WERI-Rb-1 (cell line): ENCODE results near the gene TXK.

Source experiments
- DNase-seq: peaks from one replicate; pipeline ENCODE4 v3.0.0-alpha.2; 2020
- H3K27ac ChIP-seq: fragments of 250-450 bp; sonication (Bioruptor Pico); 2 replicates; pipeline ENCODE4 v1.5.1; 2020; ENCODE audit warnings: mild to moderate bottlenecking, moderate library complexity
- H3K27me3 ChIP-seq: fragments of 250-450 bp; sonication (Bioruptor Pico); 2 replicates; pipeline ENCODE4 v1.5.1; 2021; ENCODE audit warnings: mild to moderate bottlenecking, low read depth, moderate library complexity; ENCODE audit not compliant: insufficient read depth, severe bottlenecking
- H3K36me3 ChIP-seq: fragments of 250-450 bp; sonication (Bioruptor Pico); 2 replicates; pipeline ENCODE4 v1.5.1; 2020; ENCODE audit warnings: mild to moderate bottlenecking, moderate library complexity
- H3K4me3 ChIP-seq: 2 replicates; pipeline ENCODE4 v1.5.1; 2011; ENCODE audit warnings: low read depth, mild to moderate bottlenecking, control low read depth, low read length
- H3K9me3 ChIP-seq: fragments of 250-450 bp; sonication (Bioruptor Pico); 2 replicates; pipeline ENCODE4 v1.5.1; 2021; ENCODE audit warnings: mild to moderate bottlenecking, moderate library complexity; ENCODE audit not compliant: severe bottlenecking
- TF ChIP-seq, protein P1 (sequence below): IDR thresholded peaks from 2 replicates; pipeline ENCODE4 v1.5.1; 2011; ENCODE audit warnings: low read depth, mild to moderate bottlenecking, control low read depth, inconsistent platforms, low read length

Gene TXK

DNA sequence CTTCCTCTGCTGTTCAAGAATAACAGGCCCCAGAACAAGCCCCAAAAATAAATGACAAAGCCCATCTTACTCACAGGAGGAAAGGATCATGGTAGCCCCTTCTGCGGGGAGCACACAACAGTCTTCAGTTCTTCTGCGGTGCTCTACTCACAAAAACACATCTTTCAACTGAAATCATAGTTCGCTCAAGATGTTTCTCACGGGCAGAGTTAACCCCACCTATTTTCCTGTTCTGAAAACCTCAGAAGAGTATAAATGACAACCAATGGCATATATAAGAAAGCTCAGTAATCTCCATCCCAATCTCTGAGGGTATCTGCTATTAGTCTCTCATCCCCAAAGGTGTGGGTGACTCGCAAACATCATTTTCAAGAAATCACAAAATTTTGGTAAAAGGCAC lies at the start of gene TXK:
Gene TXK, minus strand, starts transcription at position 170 of the 400 bp plus-strand sequence. Its CDS starts 80 bp downstream, at position 90.
- Histone ChIP-seq H3K4me3 (no peak within 1 kb of the TSS), H3K36me3 (peaks cover 28% of the 10 kb centered on the region), H3K27me3 (no peaks in the 10 kb centered on the region), H3K27ac (no peak within 1 kb of the TSS), H3K9me3 (no peaks in the 10 kb centered on the region)
- DNase-seq: no peak
- TF ChIP-seq, protein P1, sequence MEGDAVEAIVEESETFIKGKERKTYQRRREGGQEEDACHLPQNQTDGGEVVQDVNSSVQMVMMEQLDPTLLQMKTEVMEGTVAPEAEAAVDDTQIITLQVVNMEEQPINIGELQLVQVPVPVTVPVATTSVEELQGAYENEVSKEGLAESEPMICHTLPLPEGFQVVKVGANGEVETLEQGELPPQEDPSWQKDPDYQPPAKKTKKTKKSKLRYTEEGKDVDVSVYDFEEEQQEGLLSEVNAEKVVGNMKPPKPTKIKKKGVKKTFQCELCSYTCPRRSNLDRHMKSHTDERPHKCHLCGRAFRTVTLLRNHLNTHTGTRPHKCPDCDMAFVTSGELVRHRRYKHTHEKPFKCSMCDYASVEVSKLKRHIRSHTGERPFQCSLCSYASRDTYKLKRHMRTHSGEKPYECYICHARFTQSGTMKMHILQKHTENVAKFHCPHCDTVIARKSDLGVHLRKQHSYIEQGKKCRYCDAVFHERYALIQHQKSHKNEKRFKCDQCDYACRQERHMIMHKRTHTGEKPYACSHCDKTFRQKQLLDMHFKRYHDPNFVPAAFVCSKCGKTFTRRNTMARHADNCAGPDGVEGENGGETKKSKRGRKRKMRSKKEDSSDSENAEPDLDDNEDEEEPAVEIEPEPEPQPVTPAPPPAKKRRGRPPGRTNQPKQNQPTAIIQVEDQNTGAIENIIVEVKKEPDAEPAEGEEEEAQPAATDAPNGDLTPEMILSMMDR: no peak

DNA sequence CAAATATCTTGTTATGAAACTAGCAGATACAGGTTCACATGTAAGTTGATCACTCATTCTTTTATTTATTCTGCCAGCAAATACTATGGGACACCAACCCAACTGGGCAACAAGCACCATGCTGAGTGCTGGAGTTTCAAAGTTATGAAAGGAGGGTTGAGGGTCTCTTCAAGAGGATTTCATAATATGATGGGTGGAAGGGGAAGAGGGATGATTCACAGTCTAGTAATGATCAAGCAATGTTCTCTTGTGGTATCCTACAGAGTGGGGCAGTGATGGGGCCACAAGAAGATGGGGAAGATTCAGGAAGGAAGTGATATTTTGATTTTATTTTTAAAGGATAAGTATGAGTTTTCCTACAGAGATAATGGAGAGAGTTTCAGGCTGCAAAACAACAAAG lies 46.2 kb upstream of the TXK start:
- H3K4me3 ChIP-seq: no peak overlapping the region
- H3K27ac ChIP-seq: no peak overlapping the region
- no peaks in the 10 kb centered on the region for H3K27me3 ChIP-seq
- TF ChIP-seq, protein P1: no peak
- DNase-seq: no peak
- peaks cover 9% of the 10 kb centered on the region for H3K9me3 ChIP-seq
- H3K36me3 ChIP-seq: no peaks in the 10 kb centered on the region

DNA sequence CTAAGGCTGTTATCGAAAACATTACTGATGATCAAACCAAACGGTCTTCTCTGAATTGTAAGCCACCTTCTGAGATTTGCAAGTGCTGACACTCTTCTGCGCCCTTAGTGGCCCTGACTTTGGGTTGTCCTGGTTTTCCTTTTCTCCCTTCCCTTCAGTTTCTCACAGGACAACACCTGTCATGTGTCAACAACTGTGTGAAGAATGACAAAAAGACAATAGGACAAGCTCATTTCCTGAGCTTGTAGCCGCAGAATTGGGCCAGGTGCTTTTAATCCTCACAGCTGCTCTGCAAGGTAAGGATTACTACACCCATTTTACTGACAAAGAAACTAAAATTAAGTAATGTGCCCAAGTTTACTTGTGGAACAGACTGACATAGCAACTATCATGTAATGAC lies 44.9 kb upstream of the TXK start:
- no peaks in the 10 kb centered on the region for H3K27me3 ChIP-seq
- H3K9me3 ChIP-seq: peaks cover 9% of the 10 kb centered on the region
- no peak for DNase-seq
- TF ChIP-seq, protein P1: no peak
- H3K27ac ChIP-seq: no peak overlapping the region
- no peak overlapping the region for H3K4me3 ChIP-seq
- no peaks in the 10 kb centered on the region for H3K36me3 ChIP-seq

DNA sequence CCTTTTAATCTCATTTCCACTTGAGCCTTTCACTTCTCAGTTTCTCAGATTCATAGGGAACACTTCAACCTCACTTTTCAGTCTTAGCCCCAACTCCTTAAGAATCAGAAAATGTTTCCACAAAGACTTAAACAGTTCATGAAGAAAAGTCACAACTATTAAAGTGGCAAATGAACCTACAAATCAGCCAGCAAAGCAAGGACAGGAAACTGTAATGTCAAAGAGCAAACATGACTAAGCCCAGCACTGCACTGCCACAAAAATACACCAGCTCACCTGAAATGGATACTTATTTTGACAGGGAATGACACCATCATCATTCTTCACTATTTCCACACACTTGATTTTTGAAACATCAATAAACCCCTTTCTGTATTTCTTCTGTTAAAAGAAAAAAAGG lies 41.8 kb upstream of the TXK start:
- no peak overlapping the region for H3K27ac ChIP-seq
- peaks cover 9% of the 10 kb centered on the region for H3K9me3 ChIP-seq
- H3K27me3 ChIP-seq: no peaks in the 10 kb centered on the region
- no peak for DNase-seq
- no peak overlapping the region for H3K4me3 ChIP-seq
- H3K36me3 ChIP-seq: no peaks in the 10 kb centered on the region
- TF ChIP-seq, protein P1: no peak

DNA sequence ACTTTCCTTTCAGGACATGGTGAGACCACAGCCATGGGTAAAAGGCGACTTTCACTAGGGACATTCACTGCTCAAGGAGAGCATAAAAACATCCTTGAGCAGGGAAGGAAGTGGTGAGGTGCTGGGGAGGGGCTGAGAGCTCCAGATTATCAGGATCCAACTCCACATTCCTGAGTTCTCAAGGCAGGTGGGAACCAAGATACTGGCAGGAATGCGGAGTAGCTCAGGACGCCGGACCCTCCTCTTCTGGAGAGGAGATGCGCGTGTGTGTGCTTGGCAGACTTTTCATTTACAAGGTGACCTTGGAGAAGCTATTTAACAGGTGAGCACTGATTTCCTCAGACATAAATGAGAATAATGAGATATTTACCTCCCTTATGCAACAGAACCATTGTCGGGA lies 41.3 kb upstream of the TXK start:
- H3K36me3 ChIP-seq: no peaks in the 10 kb centered on the region
- H3K27ac ChIP-seq: no peak overlapping the region
- DNase-seq: no peak

More for the DNA sequence above, 41.3 kb upstream of the TXK start:
- peaks cover 9% of the 10 kb centered on the region for H3K9me3 ChIP-seq
- no peaks in the 10 kb centered on the region for H3K27me3 ChIP-seq
- H3K4me3 ChIP-seq: no peak overlapping the region
- TF ChIP-seq, protein P1: no peak
